HG02981 (cell line): ENCODE data around the gene ZNF521.

Source experiments
- ATAC-seq: cut with Tn5 transposase; IDR thresholded peaks from one replicate; pipeline ENCODE4 v1.9.1; 2021; ENCODE audit warnings: mild to moderate bottlenecking, moderate library complexity; ENCODE audit not compliant: unreplicated experiment

The ZNF521 gene

GRCh38 chr18:25133879-25134278 lies 218.1 kb downstream of the ZNF521 start:
- ATAC-seq = no peak

GRCh38 chr18:25132786-25133496 lies 219.0 kb downstream of the ZNF521 start:
- no peak for ATAC-seq

GRCh38 chr18:25126751-25127150 lies 225.2 kb downstream of the ZNF521 start:
- ATAC-seq = no peak

- no peak for ATAC-seq
These were observed 226.3 kb downstream of the ZNF521 start for GRCh38 chr18:25125680-25126079.

- ATAC-seq = no peak
These were observed 228.3 kb downstream of the ZNF521 start for GRCh38 chr18:25123438-25124232.

GRCh38 chr18:25121442-25121841 lies 230.5 kb downstream of the ZNF521 start:
- no peak for ATAC-seq

- ATAC-seq = no peak
These were observed 238.4 kb downstream of the ZNF521 start for GRCh38 chr18:25113566-25113965.

GRCh38 chr18:25112821-25113434 lies 239.0 kb downstream of the ZNF521 start:
- ATAC-seq = no peak

- no peak for ATAC-seq
These were observed 240.3 kb downstream of the ZNF521 start for GRCh38 chr18:25111377-25112288.

GRCh38 chr18:25109484-25109883 lies 242.5 kb downstream of the ZNF521 start:
- no peak for ATAC-seq

GRCh38 chr18:25103468-25104155 lies 248.4 kb downstream of the ZNF521 start:
- no peak for ATAC-seq

GRCh38 chr18:25102662-25103061 lies 249.3 kb downstream of the ZNF521 start:
- ATAC-seq = no peak

- ATAC-seq = no peak
These were observed 251.5 kb downstream of the ZNF521 start for GRCh38 chr18:25100418-25100817.

- ATAC-seq = no peak
These were observed 252.1 kb downstream of the ZNF521 start for GRCh38 chr18:25099895-25100294.

GRCh38 chr18:25097569-25098056 lies 254.4 kb downstream of the ZNF521 start:
- no peak for ATAC-seq

- ATAC-seq = no peak
These were observed 254.9 kb downstream of the ZNF521 start for GRCh38 chr18:25097057-25097456.

- ATAC-seq = no peak
These were observed 258.8 kb downstream of the ZNF521 start for GRCh38 chr18:25093141-25093540.

GRCh38 chr18:25089470-25089869 lies 262.5 kb downstream of the ZNF521 start:
- ATAC-seq = no peak

GRCh38 chr18:25086876-25087275 lies 265.1 kb downstream of the ZNF521 start:
- no peak for ATAC-seq

- ATAC-seq = no peak
These were observed 271.0 kb downstream of the ZNF521 start for GRCh38 chr18:25081001-25081400.
